Neural cell (in vitro differentiated cells): ENCODE measurements around the gene SULT4A1. TPM values are rescaled to one million over a fixed set of nuclear protein-coding genes. Genes with fewer than 3 reads are reported as not detected.
A peak's percentile ranks its signal among the peaks of the same experiment; 100 is the strongest.

Experiments used
- H2AFZ ChIP-seq: fragments of 200-600, 300-800 bp; sonication (generic), shearing (Covaris generic); 2 replicates; pipeline ENCODE4 v1.6.0; 2014; ENCODE audit warnings: low read depth, mild to moderate bottlenecking, antibody characterized with exemption, low read length, moderate library complexity
- H3F3A ChIP-seq: fragments of 200-600 bp; shearing (Covaris generic); 2 replicates; pipeline ENCODE4 v1.6.1; 2016; ENCODE audit warnings: mild to moderate bottlenecking, moderate library complexity, mixed read lengths, antibody characterized with exemption, low read length; ENCODE audit not compliant: insufficient read depth, poor library complexity, severe bottlenecking
- H3K27ac ChIP-seq: fragments of 200-600, 300-800 bp; sonication (generic), shearing (Covaris generic); 2 replicates; pipeline ENCODE4 v1.5.1; 2014; ENCODE audit warnings: mild to moderate bottlenecking, low read length, moderate library complexity
- H3K27me3 ChIP-seq: fragments of 300-800, 200-600 bp; sonication (generic), shearing (Covaris generic); 2 replicates; pipeline ENCODE4 v1.6.0; 2014; ENCODE audit warnings: mild to moderate bottlenecking, low read depth, low read length, moderate library complexity; ENCODE audit not compliant: insufficient read depth
- H3K36me3 ChIP-seq: fragments of 300-800, 200-600 bp; sonication (generic), shearing (Covaris generic); 2 replicates; pipeline ENCODE4 v1.5.1; 2014; ENCODE audit warnings: mild to moderate bottlenecking, antibody characterized with exemption, low read length, moderate library complexity; ENCODE audit not compliant: insufficient read depth
- H3K4me2 ChIP-seq: fragments of 300-800, 200-600 bp; sonication (generic), shearing (Covaris generic); 2 replicates; pipeline ENCODE4 v1.6.0; 2014; ENCODE audit warnings: mild to moderate bottlenecking, low read length
- H3K4me3 ChIP-seq: fragments of 300-800, 200-600 bp; sonication (generic), shearing (Covaris generic); 2 replicates; pipeline ENCODE4 v1.5.1; 2014; ENCODE audit warnings: mild to moderate bottlenecking, low read length, moderate library complexity
- H3K79me2 ChIP-seq: fragments of 200-600 bp; shearing (Covaris generic); replicated peaks from 2 replicates; pipeline ENCODE4 v1.6.0; 2014; ENCODE audit warnings: mild to moderate bottlenecking, low read length, moderate library complexity; ENCODE audit not compliant: insufficient read depth
- H3K9ac ChIP-seq: fragments of 300-800, 200-600 bp; sonication (generic), shearing (Covaris generic); 2 replicates; pipeline ENCODE4 v1.6.1; 2016; ENCODE audit warnings: mild to moderate bottlenecking, low read length, mixed read lengths
- H3K9me2 ChIP-seq: fragments of 200-600 bp; shearing (Covaris generic); 2 replicates; pipeline ENCODE4 v1.6.1; 2016; ENCODE audit warnings: mild to moderate bottlenecking, low read length, mixed read lengths; ENCODE audit not compliant: insufficient read depth
- H3K9me3 ChIP-seq: fragments of 200-600, 300-800 bp; sonication (generic), shearing (Covaris generic); 2 replicates; pipeline ENCODE4 v1.6.1; 2016; ENCODE audit warnings: mild to moderate bottlenecking, mixed run types, low read length, moderate library complexity, mixed read lengths
- H4K20me1 ChIP-seq: fragments of 200-600 bp; shearing (Covaris generic); 2 replicates; pipeline ENCODE4 v1.6.1; 2016; ENCODE audit warnings: mild to moderate bottlenecking, mixed run types; ENCODE audit not compliant: insufficient read depth
- EP300 ChIP-seq: fragments of 450-650 bp; conservative IDR thresholded peaks from 2 replicates; pipeline ENCODE4 v1.6.1; 2014; ENCODE audit warnings: antibody characterized with exemption, mild to moderate bottlenecking, moderate library complexity; ENCODE audit not compliant: poor library complexity, severe bottlenecking
- EZH2 ChIP-seq: fragments of 200-600, 300-800 bp; shearing (Covaris generic), sonication (generic); IDR thresholded peaks from 2 replicates; pipeline ENCODE4 v1.6.1; 2014; ENCODE audit warnings: antibody characterized with exemption, low read length, borderline replicate concordance, mild to moderate bottlenecking; ENCODE audit not compliant: insufficient read depth, poor library complexity, severe bottlenecking
- MXI1 ChIP-seq: fragments of 450-650 bp; conservative IDR thresholded peaks from 2 replicates; pipeline ENCODE4 v1.6.1; 2014; ENCODE audit warnings: antibody characterized with exemption, mild to moderate bottlenecking; ENCODE audit not compliant: poor library complexity, severe bottlenecking
- POLR2AphosphoS5 ChIP-seq: IDR thresholded peaks from 2 replicates; pipeline ENCODE4 v1.6.1; 2012
- RAD21 ChIP-seq: fragments of 450-650 bp; conservative IDR thresholded peaks from 2 replicates; pipeline ENCODE4 v1.6.1; 2014; ENCODE audit warnings: antibody characterized with exemption, mild to moderate bottlenecking, moderate library complexity
- SMC3 ChIP-seq: fragments of 450-650 bp; conservative IDR thresholded peaks from 2 replicates; pipeline ENCODE4 v1.6.1; 2014; ENCODE audit warnings: antibody characterized with exemption, mild to moderate bottlenecking, moderate library complexity; ENCODE audit not compliant: poor library complexity
- TAF1 ChIP-seq: IDR thresholded peaks from 2 replicates; pipeline ENCODE4 v1.6.1; 2012; ENCODE audit warnings: low read depth
- polyA plus RNA-seq: library from polyadenylated mRNA; depleted of rRNA; stranded (reverse); fragments of >200 nt; gene quantifications from 2 replicates; pipeline ENCODE4 v1.2.3, GENCODE V29; 2014
- TF ChIP-seq, protein P1 (sequence below): fragments of 450-650 bp; IDR thresholded peaks from 2 replicates; pipeline ENCODE4 v1.5.1; 2014; ENCODE audit warnings: antibody characterized with exemption, mild to moderate bottlenecking, moderate library complexity; ENCODE audit not compliant: poor library complexity, severe bottlenecking
- TF ChIP-seq, protein P2 (sequence below): IDR thresholded peaks from 2 replicates; pipeline ENCODE4 v1.6.1; 2012; ENCODE audit warnings: borderline replicate concordance

Gene SULT4A1
- polyA plus RNA-seq, 1 donor from 2014 or later = 182 TPM

DNA sequence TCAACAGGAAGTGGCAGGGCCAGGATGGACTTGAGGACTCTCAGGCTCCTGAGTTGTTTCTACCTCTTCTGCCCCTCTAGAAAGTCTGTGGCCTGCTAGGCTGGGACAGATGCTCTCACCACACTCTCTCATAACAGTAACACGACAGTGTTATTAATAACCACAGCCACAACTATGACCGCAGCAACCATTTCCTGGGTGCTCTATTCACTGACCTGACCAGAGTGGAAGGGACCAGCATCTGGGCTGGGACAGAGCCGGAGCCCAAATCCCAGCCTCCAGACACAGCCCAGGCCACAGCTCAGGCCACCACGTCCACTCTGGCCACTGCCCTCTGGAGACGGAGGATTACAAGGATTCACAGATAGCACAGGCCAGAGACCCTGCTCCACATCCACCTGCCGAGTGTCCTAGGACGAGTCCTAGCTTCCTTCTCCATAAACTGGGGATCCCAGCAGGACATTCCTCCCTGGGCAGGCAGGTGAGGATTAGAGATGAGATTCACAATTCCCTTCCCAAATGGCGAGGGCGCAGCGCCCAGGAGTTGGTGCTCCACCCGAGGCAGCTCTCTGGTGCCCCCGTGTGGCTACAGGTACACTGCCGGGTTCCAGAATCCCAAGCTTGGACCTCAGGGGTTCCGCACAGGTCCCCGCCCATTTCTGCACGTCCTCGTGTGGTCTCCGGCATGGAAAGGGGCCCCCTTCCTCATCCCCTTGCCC lies 22.4 kb upstream of the SULT4A1 start:
- H2AFZ ChIP-seq = no peak overlapping the region
- TF ChIP-seq, protein P1, sequence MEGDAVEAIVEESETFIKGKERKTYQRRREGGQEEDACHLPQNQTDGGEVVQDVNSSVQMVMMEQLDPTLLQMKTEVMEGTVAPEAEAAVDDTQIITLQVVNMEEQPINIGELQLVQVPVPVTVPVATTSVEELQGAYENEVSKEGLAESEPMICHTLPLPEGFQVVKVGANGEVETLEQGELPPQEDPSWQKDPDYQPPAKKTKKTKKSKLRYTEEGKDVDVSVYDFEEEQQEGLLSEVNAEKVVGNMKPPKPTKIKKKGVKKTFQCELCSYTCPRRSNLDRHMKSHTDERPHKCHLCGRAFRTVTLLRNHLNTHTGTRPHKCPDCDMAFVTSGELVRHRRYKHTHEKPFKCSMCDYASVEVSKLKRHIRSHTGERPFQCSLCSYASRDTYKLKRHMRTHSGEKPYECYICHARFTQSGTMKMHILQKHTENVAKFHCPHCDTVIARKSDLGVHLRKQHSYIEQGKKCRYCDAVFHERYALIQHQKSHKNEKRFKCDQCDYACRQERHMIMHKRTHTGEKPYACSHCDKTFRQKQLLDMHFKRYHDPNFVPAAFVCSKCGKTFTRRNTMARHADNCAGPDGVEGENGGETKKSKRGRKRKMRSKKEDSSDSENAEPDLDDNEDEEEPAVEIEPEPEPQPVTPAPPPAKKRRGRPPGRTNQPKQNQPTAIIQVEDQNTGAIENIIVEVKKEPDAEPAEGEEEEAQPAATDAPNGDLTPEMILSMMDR = peak; percentile 39
- TF ChIP-seq RAD21 = peak; percentile 13
- no peak for TF ChIP-seq POLR2AphosphoS5

DNA sequence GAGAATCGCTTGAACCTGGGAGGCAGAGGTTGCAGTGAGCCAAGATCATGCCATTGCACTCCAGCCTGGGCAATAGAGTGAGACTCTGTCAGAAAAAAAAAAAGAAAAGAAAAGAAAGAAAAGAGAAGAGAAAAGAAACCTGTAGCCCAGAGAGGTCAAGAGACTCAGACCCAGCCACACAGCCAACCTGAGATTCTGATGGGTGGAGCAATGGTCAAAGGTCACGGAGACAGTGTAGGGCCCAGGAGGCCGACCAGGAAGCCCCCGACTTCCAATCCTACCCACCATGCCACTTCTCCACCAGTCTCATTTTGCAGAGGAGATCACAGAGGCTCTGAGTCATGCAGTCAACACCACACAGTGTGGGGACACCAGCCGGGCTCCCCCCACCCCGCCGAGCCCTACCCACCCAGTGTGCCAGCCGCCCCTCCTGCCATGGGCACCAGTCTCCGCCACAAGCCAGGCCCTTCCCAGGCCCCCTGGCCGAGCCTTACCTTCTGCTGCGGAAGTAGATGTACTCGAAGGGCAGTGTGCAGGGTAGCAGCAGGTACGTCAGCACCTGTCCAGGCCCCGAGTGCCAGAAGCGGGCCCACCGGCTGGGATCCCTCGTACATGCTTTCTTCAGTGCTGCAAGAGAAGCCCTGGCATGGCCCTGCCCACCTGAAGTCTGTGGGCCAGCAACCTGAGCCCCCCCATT lies 21.6 kb upstream of the SULT4A1 start:
- TF ChIP-seq RAD21 = no peak
- TF ChIP-seq TAF1 = no peak
- no peak for TF ChIP-seq SMC3
- TF ChIP-seq, protein P2, sequence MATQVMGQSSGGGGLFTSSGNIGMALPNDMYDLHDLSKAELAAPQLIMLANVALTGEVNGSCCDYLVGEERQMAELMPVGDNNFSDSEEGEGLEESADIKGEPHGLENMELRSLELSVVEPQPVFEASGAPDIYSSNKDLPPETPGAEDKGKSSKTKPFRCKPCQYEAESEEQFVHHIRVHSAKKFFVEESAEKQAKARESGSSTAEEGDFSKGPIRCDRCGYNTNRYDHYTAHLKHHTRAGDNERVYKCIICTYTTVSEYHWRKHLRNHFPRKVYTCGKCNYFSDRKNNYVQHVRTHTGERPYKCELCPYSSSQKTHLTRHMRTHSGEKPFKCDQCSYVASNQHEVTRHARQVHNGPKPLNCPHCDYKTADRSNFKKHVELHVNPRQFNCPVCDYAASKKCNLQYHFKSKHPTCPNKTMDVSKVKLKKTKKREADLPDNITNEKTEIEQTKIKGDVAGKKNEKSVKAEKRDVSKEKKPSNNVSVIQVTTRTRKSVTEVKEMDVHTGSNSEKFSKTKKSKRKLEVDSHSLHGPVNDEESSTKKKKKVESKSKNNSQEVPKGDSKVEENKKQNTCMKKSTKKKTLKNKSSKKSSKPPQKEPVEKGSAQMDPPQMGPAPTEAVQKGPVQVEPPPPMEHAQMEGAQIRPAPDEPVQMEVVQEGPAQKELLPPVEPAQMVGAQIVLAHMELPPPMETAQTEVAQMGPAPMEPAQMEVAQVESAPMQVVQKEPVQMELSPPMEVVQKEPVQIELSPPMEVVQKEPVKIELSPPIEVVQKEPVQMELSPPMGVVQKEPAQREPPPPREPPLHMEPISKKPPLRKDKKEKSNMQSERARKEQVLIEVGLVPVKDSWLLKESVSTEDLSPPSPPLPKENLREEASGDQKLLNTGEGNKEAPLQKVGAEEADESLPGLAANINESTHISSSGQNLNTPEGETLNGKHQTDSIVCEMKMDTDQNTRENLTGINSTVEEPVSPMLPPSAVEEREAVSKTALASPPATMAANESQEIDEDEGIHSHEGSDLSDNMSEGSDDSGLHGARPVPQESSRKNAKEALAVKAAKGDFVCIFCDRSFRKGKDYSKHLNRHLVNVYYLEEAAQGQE = no peak
- TF ChIP-seq EZH2 = no peak
- TF ChIP-seq, protein P1 = no peak
- no peak for TF ChIP-seq POLR2AphosphoS5
- no peak for TF ChIP-seq MXI1
- TF ChIP-seq EP300 = no peak
- Histone ChIP-seq H3K79me2 (no peaks in the 10 kb centered on the region), H3K27me3 (peaks cover under 1% of the 10 kb centered on the region), H3K4me2 (no peak overlapping the region), H3K4me3 (no peak overlapping the region), H3F3A (no peaks in the 10 kb centered on the region), H3K9me3 (no peaks in the 10 kb centered on the region), H3K27ac (no peak overlapping the region), H2AFZ (no peak overlapping the region), H3K9me2 (no peaks in the 10 kb centered on the region), H3K9ac (no peak overlapping the region), H3K36me3 (no peaks in the 10 kb centered on the region), H4K20me1 (no peaks in the 10 kb centered on the region)

More for the DNA sequence above, 22.4 kb upstream of the SULT4A1 start:
- peaks cover 10% of the 10 kb centered on the region for H3K27me3 ChIP-seq
- no peak overlapping the region for H3K9ac ChIP-seq
- H3K4me2 ChIP-seq = no peak overlapping the region
- H3K79me2 ChIP-seq = no peaks in the 10 kb centered on the region
- H3K4me3 ChIP-seq = no peak overlapping the region
- no peak overlapping the region for H3K27ac ChIP-seq
- no peaks in the 10 kb centered on the region for H3K9me3 ChIP-seq
- no peaks in the 10 kb centered on the region for H3F3A ChIP-seq
- no peaks in the 10 kb centered on the region for H3K9me2 ChIP-seq
- no peaks in the 10 kb centered on the region for H3K36me3 ChIP-seq
- no peaks in the 10 kb centered on the region for H4K20me1 ChIP-seq
